Right ventricle myocardium superior (tissue), 1 donor: ENCODE results near the gene NLRC5. TPM values are rescaled to one million over a fixed set of nuclear protein-coding genes. Genes with fewer than 3 reads are reported as not detected.
"Not testable (repeated sequence)": the region's sequence is repeated elsewhere in the genome, so short reads cannot be mapped to it uniquely, and the experiment has no call there.

ENCODE experiments used
- ATAC-seq: fragments of 200-7000 bp; cut with Tn5 transposase; one replicate; pipeline ENCODE4 v1.9.1; 2020; ENCODE audit warnings: mild to moderate bottlenecking; ENCODE audit not compliant: poor library complexity
- DNase-seq: peaks from one replicate; pipeline ENCODE4 v3.0.0-alpha.2; 2020
- intact Hi-C: fragments of 100-400 bp; cut with DNase I; formaldehyde crosslinking; loops from one replicate; pipeline ENCODE4 v1.11.2; 2022
- total RNA-seq: library from RNA; stranded (reverse); fragmentation: NEBNext Ultra II Directional; extraction: Animal tissue kit (Norgen Biotek cat#: 25700); gene quantifications from one replicate; pipeline ENCODE4 v1.2.1, GENCODE V29; 2021
- donor health status: DM: no; HTN: yes; CAD: no; lungs with severe emphysema.

Gene NLRC5
- total RNA-seq, 1 donor from 2014 or later: 9.9 TPM

DNA sequence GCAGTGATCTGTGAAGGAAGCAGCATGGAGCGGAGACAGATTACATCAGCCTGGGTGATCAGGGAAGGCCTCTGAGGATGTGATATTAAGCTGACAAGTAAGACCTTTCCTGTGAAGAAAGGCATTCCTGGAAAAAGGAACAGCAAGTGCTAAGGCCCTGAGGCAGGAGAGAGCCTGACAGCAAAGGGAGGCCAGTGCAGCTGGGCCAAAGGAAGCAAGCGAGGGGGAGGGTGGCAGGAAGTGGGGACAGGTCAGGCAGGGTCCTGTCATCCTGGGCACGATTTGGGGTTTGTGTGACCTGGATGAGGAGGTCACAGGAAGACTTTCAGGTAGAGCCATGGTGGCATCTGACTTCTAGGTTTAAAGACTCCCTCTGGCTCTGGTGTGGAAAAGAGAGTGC is 115.3 kb downstream of the NLRC5 start:
- no peak for DNase-seq
- no peak for ATAC-seq
- intact Hi-C loops: no loop called here

DNA sequence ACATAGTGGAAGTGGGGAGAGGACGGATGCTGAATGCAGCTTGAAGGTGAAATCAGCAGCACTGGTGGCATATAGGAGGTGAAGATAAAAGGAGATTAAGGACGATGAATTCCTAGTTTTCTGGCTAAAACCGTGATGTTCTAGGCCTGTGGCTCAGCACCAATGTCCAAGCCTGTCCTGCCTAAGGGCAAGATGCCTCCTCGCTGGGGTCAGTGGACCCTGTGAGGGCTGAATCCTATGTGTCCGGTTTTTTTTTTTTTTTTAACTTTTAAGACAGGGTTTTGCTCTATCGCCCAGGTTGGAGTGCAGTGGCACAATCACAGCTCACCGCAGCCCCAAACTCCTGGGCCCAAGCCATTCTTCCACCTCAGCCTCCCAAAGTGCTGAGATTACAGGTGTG is 115.8 kb downstream of the NLRC5 start:
- DNase-seq (no peak), ATAC-seq (no peak)
- intact Hi-C loops: no loop called here

DNA sequence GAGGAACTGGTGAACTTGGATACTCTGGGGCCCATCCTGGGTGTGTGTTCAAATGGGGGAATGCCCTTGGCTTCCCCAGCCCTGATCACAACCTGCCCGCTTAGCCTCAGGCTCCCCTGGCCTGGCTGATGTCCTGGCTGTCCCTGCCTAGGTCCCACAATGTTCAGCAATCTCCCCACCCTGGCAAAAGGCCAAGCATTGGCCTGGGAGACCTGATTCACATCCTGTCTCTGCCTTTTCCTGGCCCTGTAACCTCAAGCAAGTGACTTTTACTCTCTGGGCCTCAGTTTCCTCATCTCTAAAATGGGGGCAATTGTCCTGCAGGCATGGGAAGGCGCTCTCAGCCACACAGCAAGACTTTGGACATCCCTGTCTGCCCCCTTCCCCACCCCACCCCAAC is 117.4 kb downstream of the NLRC5 start:
- peak; percentile 55 for DNase-seq
- no peak for ATAC-seq
- intact Hi-C loops: no loop called here

DNA sequence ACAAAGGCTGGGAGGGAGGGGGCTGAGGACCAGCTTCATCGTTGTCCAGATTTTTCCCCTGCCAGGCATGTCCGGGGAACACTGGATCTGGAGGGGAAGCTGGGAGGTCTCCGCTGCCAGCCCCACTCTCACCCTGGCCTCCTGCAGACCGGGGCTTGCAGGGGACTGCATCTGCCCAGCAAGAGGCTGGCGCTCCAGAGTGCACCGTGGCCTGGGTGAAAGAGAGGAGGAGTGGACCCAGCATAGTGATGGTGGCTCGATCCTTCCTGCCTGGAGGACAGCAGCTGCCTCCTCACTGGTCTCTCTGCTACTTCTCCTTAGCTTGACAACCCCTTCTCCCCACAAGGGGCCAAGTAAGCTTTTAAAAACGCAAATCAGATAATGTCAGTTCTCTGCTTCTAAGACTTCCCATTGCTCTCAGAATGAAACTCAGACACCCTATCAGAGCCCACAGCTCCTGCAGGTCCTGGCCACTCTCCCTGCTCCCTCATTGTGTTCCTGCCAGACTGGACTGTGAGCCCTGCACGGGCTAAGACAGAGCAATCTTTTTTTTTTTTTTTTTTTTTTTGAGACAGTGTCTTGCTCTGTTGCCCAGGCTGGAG is 118.1 kb downstream of the NLRC5 start:
- intact Hi-C loops: no loop called here
- ATAC-seq: no peak
- DNase-seq: no peak

DNA sequence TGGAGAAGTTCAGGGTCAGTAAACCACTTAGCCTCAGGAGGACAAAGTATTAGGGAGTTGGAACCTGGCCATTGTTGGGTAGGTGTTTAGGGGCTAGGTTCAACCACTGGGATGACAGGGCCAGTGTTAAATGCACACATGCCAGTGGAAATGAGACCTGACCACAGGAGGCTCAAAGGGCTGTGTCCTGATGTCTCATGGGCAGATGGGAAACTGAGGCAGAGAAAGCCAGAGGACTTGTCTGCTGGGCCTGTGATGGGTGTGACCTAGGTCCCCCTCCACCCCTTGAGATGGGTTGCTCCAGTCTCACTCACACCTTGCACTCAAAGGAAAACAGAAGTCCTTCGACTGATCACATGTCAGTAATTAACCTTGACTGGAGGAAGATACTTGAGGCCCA is 119.1 kb downstream of the NLRC5 start:
- intact Hi-C loops: no loop called here
- ATAC-seq (no peak), DNase-seq (no peak)

DNA sequence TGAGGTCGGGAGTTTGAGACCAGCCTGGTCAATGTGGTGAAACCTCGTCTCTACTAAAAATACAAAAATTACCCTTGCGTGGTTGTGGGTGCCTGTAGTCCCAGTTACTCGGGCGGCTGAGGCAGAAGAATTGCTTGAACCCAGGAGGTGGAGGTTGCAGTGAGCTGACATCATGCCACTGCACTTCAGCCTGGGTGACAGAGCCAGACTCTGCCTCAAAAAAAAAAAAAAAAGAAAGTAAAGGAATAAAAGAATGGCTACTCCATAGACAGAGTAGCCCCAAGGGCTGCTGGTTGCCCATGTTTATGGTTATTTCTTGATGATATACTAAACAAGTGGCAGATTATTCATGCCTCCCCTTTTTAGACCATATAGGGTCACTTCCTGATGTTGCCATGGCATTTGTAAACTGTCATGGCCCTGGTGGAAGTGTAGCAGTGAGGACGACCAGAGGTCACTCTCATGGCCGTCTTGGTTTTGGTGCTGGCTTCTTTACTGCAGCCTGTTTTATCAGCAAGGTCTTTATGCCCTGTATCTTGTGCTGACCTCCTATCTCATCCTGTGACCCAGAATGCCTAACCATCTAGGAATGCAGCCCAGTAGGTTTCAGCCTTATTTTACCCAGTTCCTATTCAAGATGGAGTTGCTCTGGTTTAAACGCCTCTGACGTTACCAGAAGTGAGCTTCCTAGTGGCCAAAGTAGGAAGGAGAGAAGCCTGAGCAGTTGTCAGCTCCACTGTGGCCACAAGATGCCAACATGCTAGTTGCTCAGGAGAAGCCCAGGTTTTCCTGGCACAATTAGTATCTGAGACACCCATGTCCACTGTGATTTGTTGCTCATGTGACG is 120.1 kb downstream of the NLRC5 start:
- ATAC-seq, DNase-seq, intact Hi-C loops: not testable (repeated sequence)

DNA sequence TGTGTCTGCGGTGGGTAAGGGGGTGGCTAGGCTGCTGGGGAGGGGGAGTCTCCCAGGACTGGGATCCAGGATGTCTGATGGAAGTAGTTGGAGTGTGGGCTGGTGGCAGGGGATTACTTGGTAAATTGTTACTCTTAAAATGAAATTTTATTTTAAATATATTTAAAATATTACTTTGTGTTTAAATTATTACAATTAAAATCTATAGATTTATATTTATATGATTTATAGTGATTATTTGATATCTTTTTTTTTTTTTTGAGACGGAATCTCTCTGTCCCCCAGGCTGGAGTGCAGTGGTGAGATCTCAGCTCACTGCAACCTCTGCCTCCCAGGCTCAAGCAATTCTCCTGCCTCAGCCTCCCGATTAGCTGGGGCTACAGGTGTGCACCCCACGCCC is 121.6 kb downstream of the NLRC5 start:
- DNase-seq (no peak), ATAC-seq (no peak)
- intact Hi-C loops: no loop called here

DNA sequence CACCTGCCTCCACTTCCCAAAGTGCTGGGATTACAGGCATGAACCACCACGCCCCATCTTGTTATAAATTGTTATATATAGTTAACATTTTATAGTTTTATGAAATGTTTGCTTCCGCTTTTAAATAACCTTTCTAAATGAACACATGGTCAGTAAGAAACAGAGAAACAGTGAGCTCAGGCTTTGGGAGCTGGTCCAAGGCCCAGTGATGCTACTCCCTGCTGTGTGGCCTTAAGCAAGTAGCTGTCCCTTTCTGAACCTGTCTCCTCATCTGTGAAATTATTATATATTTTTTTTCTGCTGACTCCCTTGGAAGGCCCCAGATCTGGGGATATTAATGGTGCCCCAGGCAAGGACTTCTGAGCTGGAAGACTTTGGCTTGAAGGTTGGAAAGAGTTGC is 122.1 kb downstream of the NLRC5 start:
- intact Hi-C loops: no loop called here
- DNase-seq (no peak), ATAC-seq (no peak)

DNA sequence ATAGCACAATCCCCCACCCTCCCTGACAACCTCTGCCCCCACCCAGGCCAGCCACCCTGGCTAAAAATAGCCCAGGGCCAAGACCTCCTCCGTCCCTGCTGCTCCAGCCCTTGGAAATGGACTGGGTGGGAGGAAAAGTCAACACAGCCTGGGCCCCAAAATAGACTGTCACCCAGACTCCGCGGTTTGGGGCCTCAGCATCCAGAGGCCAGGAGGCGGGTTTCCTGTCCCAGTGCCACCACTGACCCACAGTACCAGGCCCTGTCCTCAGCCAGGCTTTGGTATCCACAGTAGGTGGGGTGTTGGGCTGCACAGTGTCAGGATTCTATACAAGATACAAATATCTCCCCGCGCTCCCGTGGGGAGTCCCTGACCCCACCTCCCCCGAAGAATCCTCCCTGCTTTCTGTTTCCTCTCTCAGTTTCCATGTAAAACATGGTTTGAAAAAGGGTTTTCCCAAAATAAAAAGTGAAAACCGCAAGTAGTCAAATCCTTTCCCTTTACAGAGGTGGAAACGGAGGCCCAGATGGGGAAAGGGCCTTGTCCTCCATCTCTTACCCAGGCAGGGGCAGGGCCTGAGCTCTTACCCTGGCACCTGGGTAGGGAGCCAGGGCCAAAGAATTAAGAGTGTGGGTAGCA is 123.2 kb downstream of the NLRC5 start:
- no peak for ATAC-seq

DNA sequence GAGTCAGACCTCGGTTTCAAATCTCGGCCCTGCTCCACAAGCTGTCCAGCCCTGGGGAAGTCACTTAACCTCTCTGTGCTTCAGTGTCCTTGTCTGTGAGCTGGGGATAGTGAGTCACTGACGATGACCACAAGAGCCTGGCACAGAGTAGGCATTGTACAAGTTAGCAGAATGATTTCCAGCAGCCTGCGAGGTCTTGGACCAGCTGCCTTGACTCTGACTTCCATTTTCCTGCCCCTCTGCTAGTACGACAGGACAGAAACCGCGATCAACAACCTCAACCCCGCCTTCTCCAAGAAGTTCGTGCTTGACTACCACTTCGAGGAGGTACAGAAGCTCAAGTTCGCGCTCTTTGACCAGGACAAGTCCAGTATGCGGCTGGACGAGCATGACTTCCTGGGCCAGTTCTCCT is 123.7 kb downstream of the NLRC5 start:
- DNase-seq (no peak), ATAC-seq (no peak)
- intact Hi-C loops: no loop called here

More for the DNA sequence above, 123.2 kb downstream of the NLRC5 start:
- DNase-seq: no peak
- intact Hi-C loops: no loop called here

DNA sequence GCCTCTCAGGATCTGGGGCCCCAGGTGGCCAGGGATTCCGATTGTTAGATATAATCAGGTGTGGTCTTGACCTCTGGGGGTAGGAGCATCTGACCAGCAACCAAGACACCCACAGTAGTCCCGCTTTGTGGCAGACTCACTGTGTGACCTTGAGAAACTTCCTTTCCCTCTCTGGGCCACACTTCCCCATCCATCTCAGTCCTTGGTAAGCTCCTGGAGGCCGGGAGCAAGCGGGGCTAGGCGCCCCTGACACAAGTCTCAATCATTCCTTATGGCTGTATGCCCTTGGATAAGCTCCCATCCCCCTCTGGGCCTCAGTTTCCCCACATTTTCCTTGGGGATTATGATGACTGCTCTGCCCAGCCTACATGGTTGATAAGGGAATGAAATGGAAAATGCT is 124.3 kb downstream of the NLRC5 start:
- ATAC-seq (no peak), DNase-seq (no peak)
- intact Hi-C loops: no loop called here

DNA sequence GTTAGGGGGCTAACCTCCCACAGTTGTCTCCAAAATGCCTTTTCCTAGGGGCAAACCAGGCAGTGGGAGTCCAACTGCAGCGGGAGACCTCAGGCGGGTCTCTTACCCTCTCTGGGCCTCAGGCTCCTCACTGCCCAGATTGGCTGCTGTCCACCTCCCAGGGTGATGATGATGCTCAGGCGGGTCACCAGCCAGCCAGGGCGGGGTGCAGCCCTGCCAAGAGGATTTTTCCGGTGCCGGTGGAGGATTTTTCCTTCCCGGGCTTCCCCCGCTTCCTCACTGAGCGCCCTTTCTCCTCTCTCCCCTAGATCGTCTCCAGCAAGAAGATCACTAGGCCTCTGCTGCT is 125.8 kb downstream of the NLRC5 start:
- DNase-seq (no peak), ATAC-seq (no peak)
- intact Hi-C loops: no loop called here

DNA sequence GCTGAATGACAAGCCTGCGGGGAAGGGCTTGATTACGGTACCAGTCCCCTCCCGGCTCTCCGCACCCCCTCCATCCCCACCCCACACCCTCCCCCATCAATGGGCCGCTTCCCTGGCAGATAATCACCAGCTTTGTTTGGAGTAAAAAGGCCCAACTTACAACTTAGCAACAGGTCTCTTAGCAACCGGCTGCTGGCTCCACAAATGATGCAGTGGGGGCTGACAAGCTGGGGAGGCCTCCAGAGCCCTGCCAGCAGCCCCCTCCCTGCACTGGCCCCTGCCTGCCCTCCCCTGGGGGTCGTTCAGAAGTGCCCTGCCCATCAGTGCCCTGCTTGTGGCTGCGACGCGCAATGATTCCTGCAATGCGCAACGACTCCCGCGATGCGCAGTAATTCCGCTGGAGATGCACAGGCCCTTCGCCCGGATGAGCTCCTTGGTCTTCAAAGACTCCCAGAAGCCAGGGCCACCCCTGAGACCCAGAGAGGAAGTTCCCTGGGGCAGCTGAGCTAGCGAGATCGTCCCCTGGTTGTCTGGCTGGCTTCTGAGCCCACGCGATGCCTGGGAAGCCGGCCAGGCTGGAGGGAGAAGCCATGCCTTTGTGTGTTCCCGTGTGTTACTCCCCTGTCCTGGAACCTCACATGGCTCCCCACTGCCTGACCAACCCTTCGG is 126.3 kb downstream of the NLRC5 start:
- DNase-seq: peak; percentile 85
- intact Hi-C loops: no loop called here
- ATAC-seq: peak; percentile 89

DNA sequence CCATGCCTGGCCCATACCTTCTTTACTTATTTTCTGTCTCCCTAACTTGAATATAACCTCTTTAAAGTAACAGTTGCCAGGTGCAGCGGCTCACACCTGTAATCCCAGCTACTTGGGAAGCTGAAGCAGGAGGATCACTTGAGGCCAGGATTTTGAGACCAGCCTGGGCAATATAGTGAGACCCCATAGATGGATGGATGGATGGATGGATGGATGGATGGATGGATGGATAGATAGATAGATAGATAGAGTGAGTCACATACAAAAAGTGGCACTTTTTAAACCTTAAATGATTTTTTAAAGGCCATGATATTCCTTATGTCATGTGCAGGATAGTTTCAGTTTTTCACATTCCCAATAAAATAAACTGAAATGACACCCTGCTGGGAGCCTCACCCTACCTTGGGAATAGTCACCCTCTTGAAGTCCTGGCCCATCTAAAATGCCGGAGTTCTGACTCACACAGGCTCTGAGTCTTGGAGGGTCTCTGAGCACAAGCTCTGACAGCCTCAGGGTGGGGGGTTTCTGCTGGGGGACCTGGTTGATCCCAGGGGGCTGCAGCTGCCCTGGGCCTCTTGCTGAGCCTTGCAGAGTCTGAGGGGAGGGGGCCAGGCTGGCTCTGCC is 129.2 kb downstream of the NLRC5 start:
- DNase-seq (no peak), ATAC-seq (no peak)
- intact Hi-C loops: no loop called here

DNA sequence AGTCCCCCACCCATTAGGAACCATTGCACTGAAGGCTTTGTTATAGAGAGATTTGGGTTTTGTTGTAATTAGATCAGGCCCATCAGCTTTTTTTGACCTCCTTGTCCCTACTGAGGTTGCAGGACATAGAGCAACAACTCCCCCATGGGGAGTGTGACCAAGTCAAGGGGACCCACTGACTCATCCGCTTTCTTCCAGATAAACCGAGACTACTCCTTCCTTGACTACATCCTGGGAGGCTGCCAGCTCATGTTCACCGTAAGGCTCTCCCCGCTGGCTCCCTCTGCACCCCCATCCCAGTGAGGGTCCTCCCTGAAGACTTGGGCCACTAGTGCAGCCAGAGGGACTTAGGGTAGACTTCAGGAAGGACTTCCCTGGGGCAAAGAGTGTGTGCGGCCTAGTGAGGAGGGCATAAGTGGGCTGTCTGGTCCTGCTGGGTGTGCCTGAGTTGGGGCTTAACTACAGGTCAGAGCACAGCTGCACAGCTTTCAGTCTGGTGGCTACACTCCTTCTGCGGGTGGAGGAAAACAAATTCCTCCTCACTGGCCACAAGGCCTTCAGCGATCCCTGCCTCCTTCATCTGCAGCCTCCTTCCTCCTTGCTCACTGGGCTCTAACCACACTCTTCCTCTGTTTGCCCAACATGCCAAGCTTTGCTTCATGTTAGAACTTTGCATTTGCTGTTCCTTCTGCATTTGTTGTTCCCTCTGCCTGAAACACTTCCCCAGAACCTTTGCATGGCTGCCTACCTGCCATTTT is 134.0 kb downstream of the NLRC5 start:
- intact Hi-C loops: no loop called here
- DNase-seq: no peak
- no peak for ATAC-seq

DNA sequence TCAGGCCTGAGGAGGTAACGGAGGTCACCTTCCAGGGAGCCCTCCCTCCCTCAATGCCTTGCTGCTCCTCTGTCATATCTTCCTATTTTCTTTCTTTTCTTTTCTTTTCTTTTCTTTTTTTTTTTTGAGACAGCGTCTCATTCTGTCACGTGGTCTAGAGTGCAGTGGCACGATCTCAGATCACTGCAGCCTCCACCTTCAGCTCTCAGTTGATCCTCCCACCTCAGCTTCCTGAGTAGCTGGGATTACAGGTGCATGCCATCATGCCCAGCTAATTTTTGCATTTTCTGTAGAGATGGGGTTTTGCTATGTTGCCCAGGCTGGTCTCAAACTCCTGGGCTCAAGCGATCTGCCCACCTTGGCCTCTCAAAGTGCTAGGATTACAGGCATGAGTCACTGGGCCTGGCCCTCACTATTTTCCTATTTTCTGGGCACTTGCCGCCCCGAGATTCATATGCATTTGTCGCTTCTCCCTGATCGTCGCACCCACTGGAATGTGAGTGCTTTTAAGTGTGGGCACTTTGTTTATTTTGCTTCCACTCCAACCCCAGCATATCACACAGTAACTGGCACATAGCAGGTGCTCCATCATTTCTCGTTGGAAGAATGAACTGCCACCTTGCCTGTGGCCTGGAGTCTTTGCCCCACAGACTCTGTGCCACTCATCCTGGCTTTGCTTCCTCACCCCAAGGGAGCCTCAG is 134.8 kb downstream of the NLRC5 start:
- intact Hi-C loops: no loop called here
- DNase-seq (no peak), ATAC-seq (no peak)

DNA sequence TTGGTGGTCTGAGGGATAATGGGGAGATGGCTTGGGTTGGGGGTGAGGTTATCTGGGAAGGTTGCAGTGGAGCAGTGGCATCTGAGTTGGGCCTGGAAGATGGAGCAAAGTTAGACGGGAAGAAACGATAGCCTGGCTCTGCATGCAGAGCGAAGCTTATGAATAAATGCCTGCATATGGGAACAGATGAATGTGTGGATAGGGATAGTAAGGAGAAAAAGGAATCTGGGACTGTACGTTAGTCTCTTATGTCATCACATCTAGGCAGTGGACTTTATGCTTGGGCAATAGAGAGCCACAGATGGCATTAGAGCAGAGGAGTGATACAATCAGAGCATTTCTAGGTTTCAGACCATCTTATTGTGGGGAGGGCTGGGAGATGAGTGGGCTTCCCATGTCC is 136.0 kb downstream of the NLRC5 start:
- intact Hi-C loops: no loop called here
- no peak for ATAC-seq
- no peak for DNase-seq

DNA sequence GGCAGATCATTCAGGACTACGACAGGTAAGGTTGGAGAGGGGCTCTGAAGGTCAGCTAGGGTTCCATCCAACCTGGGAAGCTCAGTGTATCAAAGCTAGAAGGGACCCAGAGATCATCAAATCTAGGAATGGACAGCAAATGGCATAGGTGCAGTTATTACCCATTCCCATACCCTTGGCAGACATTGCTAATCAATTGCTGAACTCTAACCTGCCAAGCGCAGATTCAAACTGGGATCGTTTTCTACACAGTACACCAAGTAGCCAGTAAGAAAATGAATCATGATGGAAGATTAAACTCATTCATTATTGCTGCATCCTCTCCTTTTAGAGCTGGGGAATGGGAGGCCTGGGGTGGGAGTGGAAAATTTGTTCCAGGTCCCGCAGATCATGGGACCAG is 136.6 kb downstream of the NLRC5 start:
- ATAC-seq (no peak), DNase-seq (no peak)
- intact Hi-C loops: no loop called here
